Measurements from ENCODE around the gene KRT6B.

KRT6B gene

GRCh38 chr12:52445876-52446275 lies 6.1 kb downstream of the KRT6B start:
- H3K4me3 ChIP-seq (ENCODE audit: low read depth, low read length), result no peak overlapping the region
- TF ChIP-seq, protein P1, sequence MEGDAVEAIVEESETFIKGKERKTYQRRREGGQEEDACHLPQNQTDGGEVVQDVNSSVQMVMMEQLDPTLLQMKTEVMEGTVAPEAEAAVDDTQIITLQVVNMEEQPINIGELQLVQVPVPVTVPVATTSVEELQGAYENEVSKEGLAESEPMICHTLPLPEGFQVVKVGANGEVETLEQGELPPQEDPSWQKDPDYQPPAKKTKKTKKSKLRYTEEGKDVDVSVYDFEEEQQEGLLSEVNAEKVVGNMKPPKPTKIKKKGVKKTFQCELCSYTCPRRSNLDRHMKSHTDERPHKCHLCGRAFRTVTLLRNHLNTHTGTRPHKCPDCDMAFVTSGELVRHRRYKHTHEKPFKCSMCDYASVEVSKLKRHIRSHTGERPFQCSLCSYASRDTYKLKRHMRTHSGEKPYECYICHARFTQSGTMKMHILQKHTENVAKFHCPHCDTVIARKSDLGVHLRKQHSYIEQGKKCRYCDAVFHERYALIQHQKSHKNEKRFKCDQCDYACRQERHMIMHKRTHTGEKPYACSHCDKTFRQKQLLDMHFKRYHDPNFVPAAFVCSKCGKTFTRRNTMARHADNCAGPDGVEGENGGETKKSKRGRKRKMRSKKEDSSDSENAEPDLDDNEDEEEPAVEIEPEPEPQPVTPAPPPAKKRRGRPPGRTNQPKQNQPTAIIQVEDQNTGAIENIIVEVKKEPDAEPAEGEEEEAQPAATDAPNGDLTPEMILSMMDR (IDR thresholded peaks at IDR 0.05; ENCODE audit: low read depth, low read length), result no peak

- TF ChIP-seq, protein P1 (IDR thresholded peaks at IDR 0.05; ENCODE audit: low read depth, low read length), result no peak
- no peak overlapping the region for H3K4me3 ChIP-seq (ENCODE audit: low read depth, low read length)
Measured at GRCh38 chr12:52444647-52445595, 7.0 kb downstream of the KRT6B start.

GRCh38 chr12:52443966-52444365 lies 8.0 kb downstream of the KRT6B start:
- H3K4me3 ChIP-seq (ENCODE audit: low read depth, low read length), result no peak overlapping the region
- TF ChIP-seq, protein P1 (IDR thresholded peaks at IDR 0.05; ENCODE audit: low read depth, low read length), result no peak

DNA sequence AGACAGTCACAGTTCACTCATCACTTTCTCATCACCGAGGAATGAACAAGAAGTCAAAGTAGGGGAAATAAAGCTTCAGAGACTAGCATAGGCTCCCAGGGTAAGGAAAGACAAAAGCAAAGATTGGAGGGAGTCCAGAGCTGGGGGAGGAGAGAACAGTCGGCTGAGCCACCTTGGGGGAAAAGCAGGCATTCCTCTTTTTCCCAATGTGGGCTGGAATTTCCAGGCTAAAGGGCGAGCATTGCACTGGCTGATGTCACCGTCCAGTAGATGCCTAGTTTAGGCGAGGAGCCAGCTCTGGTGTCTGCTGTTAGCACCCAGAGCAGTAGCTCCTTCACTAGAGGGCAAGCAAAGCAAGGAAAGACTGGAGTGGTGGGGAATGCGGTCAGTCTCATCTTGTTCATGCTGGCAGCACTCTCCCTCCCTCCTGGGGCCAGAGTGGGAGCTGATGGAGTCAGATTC lies 9.3 kb downstream of the KRT6B start:
- no peak overlapping the region for H3K4me3 ChIP-seq (ENCODE audit: low read depth, low read length)
- TF ChIP-seq, protein P1 (IDR thresholded peaks at IDR 0.05; ENCODE audit: low read depth, low read length), result no peak

GRCh38 chr12:52441320-52441911 lies 10.5 kb downstream of the KRT6B start:
- H3K4me3 ChIP-seq (ENCODE audit: low read depth, low read length), result no peak overlapping the region
- TF ChIP-seq, protein P1 (IDR thresholded peaks at IDR 0.05; ENCODE audit: low read depth, low read length), result no peak

- no peak overlapping the region for H3K4me3 ChIP-seq (ENCODE audit: low read depth, low read length)
- TF ChIP-seq, protein P1 (IDR thresholded peaks at IDR 0.05; ENCODE audit: low read depth, low read length), result no peak
Measured at GRCh38 chr12:52440821-52441319, 11.1 kb downstream of the KRT6B start.

DNA sequence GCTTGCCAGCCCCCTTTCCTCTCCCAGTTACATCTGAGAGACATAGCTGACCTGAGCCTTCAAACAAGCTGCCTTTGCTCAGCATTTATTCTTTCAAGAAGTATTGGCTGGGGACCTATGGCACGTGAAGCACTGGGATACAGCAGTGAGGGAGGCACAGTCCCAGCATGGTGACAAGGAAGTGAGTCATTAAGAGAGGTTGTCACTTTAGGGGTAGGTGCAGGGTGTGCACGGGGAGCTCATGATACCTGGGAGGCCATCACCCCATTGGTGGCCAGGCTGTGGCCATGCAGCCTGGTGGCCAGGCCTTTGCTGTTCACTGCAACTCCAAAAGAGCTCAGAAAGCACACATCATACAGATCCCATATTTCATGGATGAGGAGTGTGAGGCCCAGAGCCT lies 12.1 kb downstream of the KRT6B start:
- no peak overlapping the region for H3K4me3 ChIP-seq (ENCODE audit: low read depth, low read length)
- TF ChIP-seq, protein P1 (IDR thresholded peaks at IDR 0.05; ENCODE audit: low read depth, low read length), result no peak
